ENCODE measurements around the gene EXOC3.

DNA sequence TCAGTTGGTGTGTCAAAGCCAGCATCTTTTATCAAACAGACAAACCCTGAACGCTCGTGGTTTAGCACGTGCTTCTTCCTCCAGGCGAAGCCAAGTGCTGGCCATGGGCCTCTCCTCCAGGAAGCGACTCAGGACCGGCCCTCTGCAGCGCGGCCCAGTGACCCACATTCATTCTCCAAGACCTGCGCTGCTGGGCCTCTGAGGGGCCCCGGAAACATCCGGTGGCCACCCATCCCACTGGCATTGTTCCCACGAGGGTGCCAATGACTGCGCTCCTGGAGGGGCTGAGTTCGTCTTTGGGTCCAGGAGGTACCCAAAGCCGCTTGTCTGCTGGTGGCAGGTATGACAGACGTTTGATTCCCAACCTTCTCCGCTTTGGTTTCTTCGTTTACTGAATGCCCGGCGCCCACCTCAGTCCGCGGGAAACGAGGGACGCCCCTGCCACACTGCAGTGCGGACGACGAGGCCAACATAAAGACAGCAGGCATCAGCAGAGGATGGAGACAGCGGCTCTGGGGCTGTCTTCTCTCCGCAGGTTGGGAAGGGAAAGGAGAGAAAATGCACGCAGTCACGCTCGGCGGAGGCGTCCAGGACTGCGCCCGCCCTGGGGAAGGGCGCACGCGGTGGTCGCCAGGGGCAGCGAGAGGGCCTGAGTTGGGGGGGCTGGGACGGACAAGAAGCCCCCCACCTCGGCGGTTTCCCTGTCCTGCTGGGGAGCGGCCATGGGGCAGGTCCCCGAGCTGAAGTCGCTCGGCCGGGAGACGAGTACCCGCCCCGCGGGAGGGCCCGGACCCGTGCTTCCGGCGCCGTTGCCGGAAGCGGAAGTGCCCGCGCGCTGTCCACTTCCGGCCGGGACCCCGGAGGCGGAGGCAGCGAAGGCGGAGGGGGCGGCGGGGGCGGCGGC lies at the start of gene EXOC3:
- TF ChIP-seq REST (IDR thresholded peaks at IDR 0.05; ENCODE audit: low read depth) (no peak), POLR2A (IDR thresholded peaks at IDR 0.05; ENCODE audit: borderline replicate concordance, extremely low read depth, insufficient read depth, insufficient read length) (peak; percentile 71), POLR2AphosphoS5 (IDR thresholded peaks at IDR 0.05; ENCODE audit: low read depth, low read length) (peak; percentile 90), TCF7L2 (IDR thresholded peaks at IDR 0.05; ENCODE audit: borderline replicate concordance, extremely low read depth, insufficient read depth, insufficient read length) (no peak), CTCF (IDR thresholded peaks at IDR 0.05 in 2 of 3, conservative IDR thresholded peaks at IDR 0.05 in 1 of 3; ENCODE audit: borderline replicate concordance in 1 of 3, insufficient read depth in 1 of 3, low read depth in 2 of 3, low read length in 2 of 3) (no peak), EGR1 (IDR thresholded peaks at IDR 0.05; ENCODE audit: low read depth) (peak; percentile 68), SIN3A (IDR thresholded peaks at IDR 0.05; ENCODE audit: low read depth) (peak; percentile 89), JUND (IDR thresholded peaks at IDR 0.05) (no peak), EZH2phosphoT487 (IDR thresholded peaks at IDR 0.05; ENCODE audit: borderline replicate concordance) (no peak), EZH2 (IDR thresholded peaks at IDR 0.05) (no peak), SP1 (IDR thresholded peaks at IDR 0.05; ENCODE audit: low read depth) (no peak)
- TF ChIP-seq, protein P1, sequence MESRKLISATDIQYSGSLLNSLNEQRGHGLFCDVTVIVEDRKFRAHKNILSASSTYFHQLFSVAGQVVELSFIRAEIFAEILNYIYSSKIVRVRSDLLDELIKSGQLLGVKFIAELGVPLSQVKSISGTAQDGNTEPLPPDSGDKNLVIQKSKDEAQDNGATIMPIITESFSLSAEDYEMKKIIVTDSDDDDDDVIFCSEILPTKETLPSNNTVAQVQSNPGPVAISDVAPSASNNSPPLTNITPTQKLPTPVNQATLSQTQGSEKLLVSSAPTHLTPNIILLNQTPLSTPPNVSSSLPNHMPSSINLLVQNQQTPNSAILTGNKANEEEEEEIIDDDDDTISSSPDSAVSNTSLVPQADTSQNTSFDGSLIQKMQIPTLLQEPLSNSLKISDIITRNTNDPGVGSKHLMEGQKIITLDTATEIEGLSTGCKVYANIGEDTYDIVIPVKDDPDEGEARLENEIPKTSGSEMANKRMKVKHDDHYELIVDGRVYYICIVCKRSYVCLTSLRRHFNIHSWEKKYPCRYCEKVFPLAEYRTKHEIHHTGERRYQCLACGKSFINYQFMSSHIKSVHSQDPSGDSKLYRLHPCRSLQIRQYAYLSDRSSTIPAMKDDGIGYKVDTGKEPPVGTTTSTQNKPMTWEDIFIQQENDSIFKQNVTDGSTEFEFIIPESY (IDR thresholded peaks at IDR 0.05; ENCODE audit: extremely low read depth, insufficient replicate concordance, low read length), result no peak
- TF ChIP-seq, protein P2, sequence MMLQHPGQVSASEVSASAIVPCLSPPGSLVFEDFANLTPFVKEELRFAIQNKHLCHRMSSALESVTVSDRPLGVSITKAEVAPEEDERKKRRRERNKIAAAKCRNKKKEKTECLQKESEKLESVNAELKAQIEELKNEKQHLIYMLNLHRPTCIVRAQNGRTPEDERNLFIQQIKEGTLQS (IDR thresholded peaks at IDR 0.05), result no peak
